ENCODE results near the gene TFR2.

TFR2 gene

GRCh38 chr7:100580466-100581283, 60.7 kb downstream of the TFR2 start:
- DNase-seq (ENCODE audit: low spot score) = no peak
- Histone ChIP-seq H3K36me3 (replicated peaks in 1 of 2; ENCODE audit: control insufficient read depth in 2 of 2, insufficient read depth in 2 of 2, low read length in 2 of 2) (peaks cover 41 to 74% of the 10 kb centered on the region in 2 donors), H2BK12ac (ENCODE audit: low read length) (no peak overlapping the region)

GRCh38 chr7:100578246-100579183, 62.8 kb downstream of the TFR2 start:
- H3K79me1 ChIP-seq (ENCODE audit: low read depth, low read length) = no peaks in the 10 kb centered on the region
- no peak overlapping the region for H3K4me3 ChIP-seq (ENCODE audit: low read length in 2 of 2)
- H4K8ac ChIP-seq (ENCODE audit: low read depth, low read length) = no peak overlapping the region
- DNase-seq (ENCODE audit: low spot score) = no peak
- no peak overlapping the region for H3K4ac ChIP-seq (ENCODE audit: low read length)
- H3K27ac ChIP-seq (replicated peaks; ENCODE audit: low read length) = no peak overlapping the region
- no peak overlapping the region for H3K18ac ChIP-seq (ENCODE audit: low read length)
- H2AK5ac ChIP-seq (ENCODE audit: low read depth, low read length) = no peak overlapping the region
- H3K14ac ChIP-seq (ENCODE audit: low read length) = no peak overlapping the region
- H2BK5ac ChIP-seq (ENCODE audit: low read length) = no peak overlapping the region
- no peak overlapping the region for H3K9ac ChIP-seq (ENCODE audit: low read depth, low read length, poor library complexity)
- no peak overlapping the region for H2BK15ac ChIP-seq (ENCODE audit: low read length)
- no peak overlapping the region for H2BK120ac ChIP-seq (ENCODE audit: low read depth, low read length)
- H3K36me3 ChIP-seq (replicated peaks in 1 of 2; ENCODE audit: control insufficient read depth in 2 of 2, insufficient read depth in 2 of 2, low read length in 2 of 2) = peaks cover 47 to 80% of the 10 kb centered on the region in 2 donors
- H3K23ac ChIP-seq (ENCODE audit: low read depth, low read length, poor library complexity) = no peak overlapping the region
- H3K4me2 ChIP-seq (ENCODE audit: insufficient read depth, low read length, poor library complexity, severe bottlenecking) = no peak overlapping the region
- WGBS, 2 donors (ENCODE audit: extremely low coverage in 2 of 2, insufficient read length in 2 of 2, insufficient replicate concordance in 1 of 2) = no CpG with 5 or more reads among the region's 28 CpGs
- no peak overlapping the region for H2BK12ac ChIP-seq (ENCODE audit: low read length)
- peaks cover 0 to 5% of the 10 kb centered on the region in 2 donors for H3K9me3 ChIP-seq (replicated peaks in 1 of 2; ENCODE audit: control insufficient read depth in 2 of 2, insufficient read depth in 1 of 2, low read depth in 1 of 2, low read length in 2 of 2)
- H3K4me1 ChIP-seq (ENCODE audit: control insufficient read depth in 2 of 2, insufficient read depth in 1 of 2, low read depth in 1 of 2, low read length in 2 of 2) = peaks cover 0 to 4% of the 10 kb centered on the region in 2 donors
- H4K91ac ChIP-seq (ENCODE audit: low read depth, low read length, poor library complexity) = no peak overlapping the region
- H2AFZ ChIP-seq (ENCODE audit: low read length) = no peak overlapping the region
- H3K27me3 ChIP-seq (ENCODE audit: control insufficient read depth in 3 of 3, insufficient read depth in 3 of 3, low read depth in 1 of 3, low read length in 3 of 3) = no peaks in the 10 kb centered on the region

More at GRCh38 chr7:100580466-100581283, 60.7 kb downstream of the TFR2 start:
- Histone ChIP-seq H2BK120ac (ENCODE audit: low read depth, low read length) (no peak overlapping the region), H4K8ac (ENCODE audit: low read depth, low read length) (no peak overlapping the region), H3K14ac (ENCODE audit: low read length) (peak overlapping the region; percentile 25), H2AK5ac (ENCODE audit: low read depth, low read length) (no peak overlapping the region), H3K4me1 (ENCODE audit: control insufficient read depth in 2 of 2, insufficient read depth in 1 of 2, low read depth in 1 of 2, low read length in 2 of 2) (peaks cover 15 to 19% of the 10 kb centered on the region in 2 donors), H3K27me3 (ENCODE audit: control insufficient read depth in 3 of 3, insufficient read depth in 3 of 3, low read depth in 1 of 3, low read length in 3 of 3) (no peaks in the 10 kb centered on the region), H3K9ac (ENCODE audit: low read depth, low read length, poor library complexity) (no peak overlapping the region), H2BK5ac (ENCODE audit: low read length) (no peak overlapping the region), H4K91ac (ENCODE audit: low read depth, low read length, poor library complexity) (peak overlapping the region; percentile 5), H3K27ac (replicated peaks; ENCODE audit: low read length) (no peak overlapping the region), H3K4me3 (ENCODE audit: low read length in 2 of 2) (peak overlapping the region in 1 of 2 donors; percentile 20), H2AFZ (ENCODE audit: low read length) (no peak overlapping the region), H3K79me1 (ENCODE audit: low read depth, low read length) (peaks cover 3% of the 10 kb centered on the region), H3K9me3 (replicated peaks in 1 of 2; ENCODE audit: control insufficient read depth in 2 of 2, insufficient read depth in 1 of 2, low read depth in 1 of 2, low read length in 2 of 2) (peaks cover 0 to 5% of the 10 kb centered on the region in 2 donors), H3K18ac (ENCODE audit: low read length) (no peak overlapping the region), H2BK15ac (ENCODE audit: low read length) (no peak overlapping the region), H3K23ac (ENCODE audit: low read depth, low read length, poor library complexity) (peak overlapping the region; percentile 37), H3K4ac (ENCODE audit: low read length) (no peak overlapping the region), H3K4me2 (ENCODE audit: insufficient read depth, low read length, poor library complexity, severe bottlenecking) (no peak overlapping the region)
- WGBS, 2 donors (ENCODE audit: extremely low coverage in 2 of 2, insufficient read length in 2 of 2, insufficient replicate concordance in 1 of 2) = 100% methylated on average over 3 of the region's 11 CpGs; no CpG with 5 or more reads in 1 of the 2 donors

GRCh38 chr7:100577507-100577906, 63.8 kb downstream of the TFR2 start:
- Histone ChIP-seq H3K27me3 (ENCODE audit: control insufficient read depth in 3 of 3, insufficient read depth in 3 of 3, low read depth in 1 of 3, low read length in 3 of 3) (no peaks in the 10 kb centered on the region), H2BK5ac (ENCODE audit: low read length) (no peak overlapping the region)
- DNase-seq (ENCODE audit: low spot score) = no peak

More at GRCh38 chr7:100577507-100577906, 63.8 kb downstream of the TFR2 start:
- Histone ChIP-seq H2BK15ac (ENCODE audit: low read length) (no peak overlapping the region), H3K9me3 (replicated peaks in 1 of 2; ENCODE audit: control insufficient read depth in 2 of 2, insufficient read depth in 1 of 2, low read depth in 1 of 2, low read length in 2 of 2) (peaks cover 0 to 5% of the 10 kb centered on the region in 2 donors), H4K8ac (ENCODE audit: low read depth, low read length) (no peak overlapping the region), H2BK120ac (ENCODE audit: low read depth, low read length) (no peak overlapping the region), H4K91ac (ENCODE audit: low read depth, low read length, poor library complexity) (no peak overlapping the region), H3K4ac (ENCODE audit: low read length) (no peak overlapping the region), H2AFZ (ENCODE audit: low read length) (no peak overlapping the region), H3K36me3 (replicated peaks in 1 of 2; ENCODE audit: control insufficient read depth in 2 of 2, insufficient read depth in 2 of 2, low read length in 2 of 2) (peaks cover 46 to 70% of the 10 kb centered on the region in 2 donors), H3K79me1 (ENCODE audit: low read depth, low read length) (peaks cover 2% of the 10 kb centered on the region), H3K23ac (ENCODE audit: low read depth, low read length, poor library complexity) (no peak overlapping the region), H2BK12ac (ENCODE audit: low read length) (peak overlapping the region; percentile 41), H2AK5ac (ENCODE audit: low read depth, low read length) (no peak overlapping the region), H3K18ac (ENCODE audit: low read length) (no peak overlapping the region), H3K4me1 (ENCODE audit: control insufficient read depth in 2 of 2, insufficient read depth in 1 of 2, low read depth in 1 of 2, low read length in 2 of 2) (peaks cover 1 to 2% of the 10 kb centered on the region in 2 donors), H3K9ac (ENCODE audit: low read depth, low read length, poor library complexity) (no peak overlapping the region), H3K14ac (ENCODE audit: low read length) (no peak overlapping the region), H3K4me2 (ENCODE audit: insufficient read depth, low read length, poor library complexity, severe bottlenecking) (no peak overlapping the region), H3K4me3 (ENCODE audit: low read length in 2 of 2) (no peak overlapping the region), H3K27ac (replicated peaks; ENCODE audit: low read length) (no peak overlapping the region)
- WGBS, 2 donors (ENCODE audit: extremely low coverage in 2 of 2, insufficient read length in 2 of 2, insufficient replicate concordance in 1 of 2) = no CpG with 5 or more reads among the region's 14 CpGs

All from neuronal stem cell (in vitro differentiated cells).